Activated naive CD4-positive, alpha-beta T cell treated with anti-CD3 and anti-CD28 coated beads for 36 hours (primary cell): ENCODE data around the gene SLC17A3. TPM values are rescaled to one million over a fixed set of nuclear protein-coding genes. Genes with fewer than 3 reads are reported as not detected.

Experiments used
- CTCF ChIA-PET: fragments of 350-600 bp; sonication (Branson Sonifier 250); formaldehyde crosslinking; loops from one replicate; lab custom pipeline; 2021; ENCODE audit warnings: antibody characterized with exemption; lab: Charles Lee
- DNase-seq: peaks from one replicate; pipeline ENCODE4 v3.0.0-alpha.2; 2020
- H3K27ac Mint-ChIP-seq: one replicate; pipeline ENCODE4 v1.8.0; 2021; ENCODE audit warnings: mild to moderate bottlenecking, mixed read lengths
- H3K27me3 Mint-ChIP-seq: one replicate; pipeline ENCODE4 v1.8.0; 2021; ENCODE audit warnings: low read depth, mixed read lengths
- H3K36me3 Mint-ChIP-seq: one replicate; pipeline ENCODE4 v1.8.0; 2021; ENCODE audit warnings: low read depth, mixed read lengths
- H3K4me1 Mint-ChIP-seq: one replicate; pipeline ENCODE4 v1.8.0; 2021; ENCODE audit warnings: low read depth, mixed read lengths
- H3K4me3 Mint-ChIP-seq: one replicate; pipeline ENCODE4 v1.8.0; 2021; ENCODE audit warnings: mild to moderate bottlenecking, moderate library complexity, mixed read lengths
- H3K9me3 Mint-ChIP-seq: one replicate; pipeline ENCODE4 v1.8.0; 2021; ENCODE audit warnings: mixed read lengths
- intact Hi-C: fragments of 100-400 bp; cut with micrococcal nuclease; formaldehyde crosslinking; loops from one replicate; pipeline ENCODE4 v1.15.1; 2023
- total RNA-seq, 2 experiments: library from RNA; stranded (reverse); gene quantifications; one replicate each; pipeline ENCODE4 v1.2.3, GENCODE V29; 2021

The SLC17A3 gene
- total RNA-seq, 2 experiments from 2014 or later, result not detected

DNA sequence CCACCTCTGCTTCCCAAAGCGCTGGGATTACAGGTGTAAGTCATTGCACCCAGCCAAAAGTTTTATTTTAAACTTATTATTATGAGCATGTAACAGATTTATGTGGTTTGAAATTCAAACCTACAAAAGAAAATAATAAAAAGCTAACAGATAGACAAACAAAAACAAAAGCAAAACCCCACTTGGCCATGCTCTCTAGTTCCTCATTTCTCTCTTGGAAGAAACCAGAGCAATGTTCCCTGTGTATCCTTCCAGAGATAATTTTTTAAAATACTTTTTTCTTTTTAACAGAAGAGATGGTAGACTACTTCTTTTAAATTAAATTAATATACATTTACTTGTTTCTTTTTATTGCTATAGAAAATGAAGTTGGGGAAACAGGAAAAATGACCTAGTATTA, 28.0 kb upstream of the SLC17A3 start:
- peaks cover 9% of the 10 kb centered on the region for H3K4me1 Mint-ChIP-seq
- H3K27ac Mint-ChIP-seq, result no peak overlapping the region
- CTCF ChIA-PET, result no interaction called here

DNA sequence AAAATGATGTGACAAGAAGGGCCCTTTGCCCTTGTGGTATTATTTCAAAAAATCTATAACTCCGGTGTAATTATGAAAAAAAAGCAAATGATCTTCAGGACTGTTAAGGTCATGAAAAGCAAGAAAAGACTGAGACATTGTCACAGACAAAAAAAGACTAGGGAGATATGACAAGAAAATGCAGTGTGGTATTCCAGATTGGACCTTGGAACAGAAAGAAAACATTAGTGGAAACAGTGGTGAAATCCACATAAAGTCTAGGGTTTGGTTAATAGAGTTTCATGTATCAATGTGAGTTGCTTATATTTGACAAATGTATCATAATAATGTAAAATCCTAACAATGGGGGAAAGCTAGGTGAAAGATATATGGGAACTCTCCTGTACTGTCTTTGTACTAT, 26.8 kb upstream of the SLC17A3 start:
- Mint-ChIP-seq H3K4me1 (peaks cover 9% of the 10 kb centered on the region), H3K9me3 (no peaks in the 10 kb centered on the region), H3K27me3 (peaks cover 1% of the 10 kb centered on the region), H3K27ac (peak overlapping the region; percentile 4), H3K36me3 (no peaks in the 10 kb centered on the region), H3K4me3 (no peak overlapping the region)
- intact Hi-C loops, result no loop called here
- DNase-seq, result no peak
- CTCF ChIA-PET, result interaction anchor here (1.0 to 2.2 kb wide), 2 partner anchors 8 to 41 kb away, joined by 3 to 5 read pairs; no protein-coding TSS in a partner anchor

More for the DNA sequence above, 28.0 kb upstream of the SLC17A3 start:
- Mint-ChIP-seq H3K9me3 (no peaks in the 10 kb centered on the region), H3K4me3 (no peak overlapping the region), H3K27me3 (peaks cover 6% of the 10 kb centered on the region), H3K36me3 (no peaks in the 10 kb centered on the region)
- DNase-seq, result no peak
- intact Hi-C loops, result no loop called here

DNA sequence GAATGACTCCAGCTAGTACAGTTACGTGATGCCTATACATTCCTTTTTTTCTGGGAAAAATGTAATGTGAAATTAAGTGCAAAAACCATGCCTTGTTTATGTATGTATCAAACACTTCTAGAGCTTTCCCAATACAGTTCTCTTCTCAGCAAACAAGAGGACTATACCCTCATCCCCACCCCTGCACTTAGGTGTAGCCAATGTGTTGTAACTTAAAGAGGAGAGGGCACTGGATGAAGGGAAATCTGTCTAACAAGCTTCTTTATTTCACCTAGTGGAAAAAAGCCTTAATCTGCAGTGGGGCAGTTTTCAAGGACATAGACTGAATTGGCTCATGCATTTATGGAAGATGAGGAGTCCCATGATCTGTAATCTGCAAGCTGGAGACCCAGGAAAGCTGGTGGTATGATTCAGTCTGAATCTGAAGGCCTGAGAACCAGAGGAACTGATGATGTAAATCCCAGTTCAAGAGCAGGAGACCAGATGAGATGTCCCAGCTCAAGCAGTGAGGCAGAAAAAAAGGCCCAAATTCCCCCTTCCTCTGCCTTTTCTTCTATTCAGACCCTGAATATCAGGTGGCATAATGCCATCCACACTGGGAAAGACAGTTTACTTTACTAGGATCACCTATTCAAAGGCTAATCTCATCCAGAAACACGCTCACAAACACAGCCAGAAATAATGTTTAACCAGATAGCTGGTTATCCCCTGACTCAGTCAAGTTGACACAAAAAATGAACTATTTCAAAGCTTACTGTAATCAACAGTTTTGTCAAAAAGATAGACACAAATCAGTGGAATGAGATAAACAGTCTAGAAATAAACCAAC, 25.8 kb upstream of the SLC17A3 start:
- peaks cover 1% of the 10 kb centered on the region for H3K27me3 Mint-ChIP-seq
- no peak for DNase-seq
- H3K4me1 Mint-ChIP-seq, result peaks cover 9% of the 10 kb centered on the region
- H3K36me3 Mint-ChIP-seq, result no peaks in the 10 kb centered on the region
- H3K4me3 Mint-ChIP-seq, result no peak overlapping the region
- no peaks in the 10 kb centered on the region for H3K9me3 Mint-ChIP-seq
- CTCF ChIA-PET, result interaction anchor here (0.6 to 2.2 kb wide), 7 partner anchors 9 to 292 kb away, joined by 3 to 6 read pairs (median 3); no protein-coding TSS in a partner anchor
- intact Hi-C loops, result no loop called here
- H3K27ac Mint-ChIP-seq, result peak overlapping the region; percentile 22

DNA sequence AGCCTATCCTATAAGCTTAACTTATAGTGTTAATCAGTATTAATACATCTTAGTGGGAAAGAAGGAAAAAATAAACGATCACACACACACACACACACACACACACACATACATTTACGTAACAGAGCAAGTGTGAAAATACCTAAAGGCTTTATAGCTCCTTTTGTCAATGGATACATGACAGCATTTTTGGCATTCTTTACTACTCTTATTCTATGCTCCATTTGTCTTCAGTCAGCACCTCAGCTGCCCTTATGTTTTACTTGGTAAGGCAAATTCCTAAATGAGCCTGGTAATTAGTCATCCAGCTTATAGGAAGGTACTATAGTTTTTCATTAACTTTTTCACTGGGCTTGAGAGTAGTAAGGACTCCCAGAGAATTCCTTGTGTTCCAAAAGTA, 25.1 kb upstream of the SLC17A3 start:
- no peaks in the 10 kb centered on the region for H3K36me3 Mint-ChIP-seq
- CTCF ChIA-PET, result interaction anchor here (0.6 to 2.2 kb wide), 6 partner anchors 10 to 634 kb away, joined by 3 to 6 read pairs (median 4); no protein-coding TSS in a partner anchor
- no peak overlapping the region for H3K27ac Mint-ChIP-seq
- peaks cover 1% of the 10 kb centered on the region for H3K27me3 Mint-ChIP-seq
- intact Hi-C loops, result no loop called here
- H3K4me1 Mint-ChIP-seq, result peaks cover 9% of the 10 kb centered on the region
- DNase-seq, result no peak
- no peak overlapping the region for H3K4me3 Mint-ChIP-seq
- no peaks in the 10 kb centered on the region for H3K9me3 Mint-ChIP-seq

DNA sequence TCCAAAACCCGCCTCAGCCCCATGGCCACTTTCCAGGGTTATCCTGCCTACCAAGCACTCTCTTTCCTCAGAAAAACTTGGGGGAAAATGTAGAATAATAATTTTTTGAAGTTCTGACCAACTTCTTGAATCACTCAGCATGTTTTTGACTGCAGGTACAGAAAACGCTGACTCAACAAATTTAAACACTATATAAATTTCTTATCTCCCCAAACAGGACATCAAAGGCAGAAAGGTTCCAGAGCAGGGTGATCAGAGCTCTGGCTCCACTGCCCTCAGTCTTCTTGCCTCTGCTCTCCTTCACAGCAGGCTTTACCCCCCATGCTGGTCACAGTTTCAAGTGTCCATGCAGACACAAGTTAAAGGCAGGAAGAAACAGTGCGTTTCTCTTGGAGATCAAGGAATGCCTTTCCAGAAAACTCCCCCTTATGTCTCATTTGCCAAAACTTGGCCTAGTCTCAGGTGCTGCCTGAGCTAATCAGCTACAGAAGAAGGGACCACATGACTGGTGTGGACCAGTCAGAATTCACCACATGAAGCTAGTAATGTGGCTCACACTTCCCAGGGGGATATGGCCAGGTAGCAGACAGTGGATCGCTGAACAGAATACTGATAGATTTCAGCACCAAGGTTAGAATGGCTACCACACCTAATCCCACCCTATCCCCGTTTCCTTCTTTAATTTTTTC, 24.4 kb upstream of the SLC17A3 start:
- no peaks in the 10 kb centered on the region for H3K9me3 Mint-ChIP-seq
- H3K27ac Mint-ChIP-seq, result no peak overlapping the region
- peaks cover 9% of the 10 kb centered on the region for H3K4me1 Mint-ChIP-seq
- intact Hi-C loops, result no loop called here
- no peaks in the 10 kb centered on the region for H3K36me3 Mint-ChIP-seq
- peaks cover 1% of the 10 kb centered on the region for H3K27me3 Mint-ChIP-seq
- H3K4me3 Mint-ChIP-seq, result no peak overlapping the region
- DNase-seq, result no peak
- CTCF ChIA-PET, result interaction anchor here (0.6 to 2.2 kb wide), 3 partner anchors 44 to 633 kb away, joined by 3 to 5 read pairs (median 4); no protein-coding TSS in a partner anchor

DNA sequence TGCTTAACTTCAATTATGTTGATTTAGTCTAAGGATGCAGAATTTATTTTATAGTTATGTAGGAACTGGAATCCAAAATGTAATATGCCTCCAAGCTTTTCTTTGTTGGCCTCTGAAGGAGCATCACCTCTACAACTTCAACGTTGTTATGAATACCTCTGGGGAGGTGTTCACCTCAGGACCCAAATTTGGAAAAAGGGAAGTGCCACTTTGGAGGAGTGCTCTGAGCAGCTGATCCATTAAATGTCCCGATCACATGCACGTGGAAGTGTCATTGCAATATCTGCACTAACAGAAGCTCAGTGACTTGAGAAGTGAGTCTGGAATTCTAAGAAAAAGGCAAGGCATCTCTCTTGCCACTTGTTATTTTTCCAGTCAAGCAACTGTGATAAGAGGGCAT, 22.2 kb upstream of the SLC17A3 start:
- Mint-ChIP-seq H3K4me3 (no peak overlapping the region), H3K9me3 (no peaks in the 10 kb centered on the region), H3K27me3 (peaks cover 2% of the 10 kb centered on the region), H3K4me1 (peaks cover 9% of the 10 kb centered on the region), H3K36me3 (no peaks in the 10 kb centered on the region), H3K27ac (no peak overlapping the region)
- no peak for DNase-seq
- intact Hi-C loops, result no loop called here
- CTCF ChIA-PET, result no interaction called here

DNA sequence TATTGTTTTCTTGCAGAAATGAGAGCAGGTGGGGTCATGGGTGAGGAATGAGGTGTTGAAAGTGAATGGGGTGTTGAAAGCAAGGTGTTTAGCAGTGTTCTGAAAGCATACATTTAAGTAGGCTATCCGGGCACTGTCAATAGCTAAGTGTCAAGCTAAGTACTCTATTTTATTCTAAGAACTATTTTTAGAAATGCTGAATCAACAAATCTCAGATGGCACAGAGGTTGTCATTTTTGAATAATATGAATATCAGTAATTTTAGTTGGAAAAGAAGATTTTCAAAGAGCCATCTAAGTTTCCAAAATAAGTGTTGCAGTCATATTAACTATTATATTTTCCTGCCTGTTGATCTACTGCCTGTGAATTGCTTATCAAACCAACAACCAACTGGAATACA, 21.7 kb upstream of the SLC17A3 start:
- H3K4me1 Mint-ChIP-seq, result peaks cover 7% of the 10 kb centered on the region
- no peaks in the 10 kb centered on the region for H3K36me3 Mint-ChIP-seq
- no peak overlapping the region for H3K4me3 Mint-ChIP-seq
- H3K9me3 Mint-ChIP-seq, result no peaks in the 10 kb centered on the region
- H3K27ac Mint-ChIP-seq, result no peak overlapping the region
- H3K27me3 Mint-ChIP-seq, result peaks cover 2% of the 10 kb centered on the region
- intact Hi-C loops, result no loop called here
- no peak for DNase-seq
- CTCF ChIA-PET, result no interaction called here

DNA sequence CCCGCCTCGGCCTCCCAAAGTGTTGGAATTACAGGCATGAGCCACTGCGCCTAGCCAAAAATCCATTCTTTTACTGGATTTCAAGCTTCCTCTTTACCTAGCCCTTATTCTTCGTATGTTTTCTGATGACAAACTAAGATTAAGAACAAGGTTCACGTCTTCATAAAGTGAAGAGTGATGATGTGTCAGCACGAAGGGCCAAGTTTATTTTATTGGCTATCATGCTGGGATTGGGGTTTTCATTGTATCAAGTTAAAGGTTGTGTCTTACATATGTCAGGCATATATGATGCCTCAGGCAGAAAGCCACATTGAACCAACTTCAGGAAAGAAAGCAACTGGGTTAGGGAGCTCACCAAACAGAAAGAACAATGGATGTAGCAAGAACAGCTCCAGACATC, 19.7 kb upstream of the SLC17A3 start:
- intact Hi-C loops, result no loop called here
- H3K36me3 Mint-ChIP-seq, result no peaks in the 10 kb centered on the region
- CTCF ChIA-PET, result interaction anchor here (0.6 kb wide), 1 partner anchor 626 kb away, joined by 3 read pairs; no protein-coding TSS in a partner anchor

DNA sequence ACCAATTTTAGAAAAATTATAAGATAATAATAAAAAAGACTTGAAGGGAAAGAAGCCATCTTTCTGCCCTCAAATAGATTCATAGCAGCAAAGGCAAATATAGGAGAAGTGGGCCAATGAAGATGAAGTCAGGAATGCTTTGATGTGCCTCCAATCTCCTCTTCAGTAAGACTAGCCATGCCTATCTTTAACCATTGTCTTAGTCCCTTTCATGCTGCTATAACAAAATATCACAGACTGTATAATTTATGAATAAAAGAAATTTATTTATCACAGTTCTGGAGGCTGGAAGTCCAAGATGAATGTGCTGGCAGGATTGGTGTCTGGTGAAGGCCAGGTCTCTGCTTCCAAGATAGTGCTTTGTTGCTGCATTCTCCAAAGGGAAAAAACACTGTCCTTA, 18.8 kb upstream of the SLC17A3 start:
- Mint-ChIP-seq H3K27ac (no peak overlapping the region), H3K4me1 (no peaks in the 10 kb centered on the region), H3K9me3 (no peaks in the 10 kb centered on the region), H3K27me3 (peaks cover 2% of the 10 kb centered on the region), H3K4me3 (no peak overlapping the region), H3K36me3 (no peaks in the 10 kb centered on the region)
- CTCF ChIA-PET, result no interaction called here
- DNase-seq, result no peak
- intact Hi-C loops, result no loop called here

More for the DNA sequence above, 19.7 kb upstream of the SLC17A3 start:
- peaks cover 2% of the 10 kb centered on the region for H3K27me3 Mint-ChIP-seq
- no peaks in the 10 kb centered on the region for H3K4me1 Mint-ChIP-seq
- no peaks in the 10 kb centered on the region for H3K9me3 Mint-ChIP-seq
- no peak overlapping the region for H3K27ac Mint-ChIP-seq
- DNase-seq, result no peak
- no peak overlapping the region for H3K4me3 Mint-ChIP-seq

DNA sequence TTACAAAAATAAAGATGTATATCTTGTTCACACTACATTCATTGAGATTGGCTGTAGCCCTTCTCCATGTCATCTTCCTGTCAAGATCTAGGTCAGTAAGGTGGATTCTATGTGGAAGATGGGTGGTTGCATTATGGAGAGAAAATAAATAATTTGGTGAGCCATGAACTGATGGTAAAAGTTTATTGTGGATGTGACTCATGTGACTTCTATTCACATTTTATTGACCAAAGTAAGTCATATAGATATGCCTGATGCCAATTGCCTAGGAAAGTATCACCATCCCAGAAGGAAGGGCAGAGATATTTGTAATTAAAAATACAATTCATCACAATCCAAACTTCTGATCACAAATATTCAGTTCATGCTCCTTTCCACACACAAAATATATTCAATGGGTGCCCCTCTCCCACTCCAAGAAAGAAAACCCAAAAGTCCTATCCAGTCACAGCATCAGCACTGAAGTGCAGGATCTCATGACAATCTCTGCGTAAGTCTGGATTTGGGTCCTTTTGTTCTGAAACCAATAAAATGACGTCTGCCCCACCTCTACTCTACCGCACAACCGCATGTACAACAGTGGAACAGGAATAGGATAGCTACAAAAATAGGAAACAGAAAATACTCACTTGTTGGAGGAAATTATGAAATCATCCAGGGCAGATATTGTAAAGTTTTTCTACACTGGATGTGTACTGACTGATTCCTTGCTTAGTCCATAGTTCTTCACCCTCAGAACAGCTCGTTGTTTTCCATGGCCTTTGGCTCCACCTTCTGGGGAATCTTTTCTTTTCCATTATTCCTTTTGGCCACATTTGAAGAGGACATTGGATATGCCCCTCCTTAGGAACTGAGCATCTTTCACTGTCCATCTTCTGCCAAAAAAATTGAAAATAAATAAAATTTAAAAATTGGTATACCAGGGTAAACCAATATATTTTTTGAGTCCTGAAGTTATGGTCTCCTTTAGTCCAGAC, 16.1 kb upstream of the SLC17A3 start:
- CTCF ChIA-PET, result interaction anchor here (0.7 to 1.8 kb wide), 3 partner anchors 9 to 187 kb away, joined by 3 to 5 read pairs (median 4); no protein-coding TSS in a partner anchor
- peak; percentile 33 for DNase-seq
- no peak overlapping the region for H3K27ac Mint-ChIP-seq
- no peak overlapping the region for H3K4me3 Mint-ChIP-seq
- no peaks in the 10 kb centered on the region for H3K36me3 Mint-ChIP-seq
- H3K27me3 Mint-ChIP-seq, result peaks cover 2% of the 10 kb centered on the region
- peaks cover 2% of the 10 kb centered on the region for H3K9me3 Mint-ChIP-seq
- intact Hi-C loops, result loop anchor here (1.0 to 2.0 kb wide), 2 partner anchors 101 to 170 kb away; no protein-coding TSS in a partner anchor
- no peaks in the 10 kb centered on the region for H3K4me1 Mint-ChIP-seq

DNA sequence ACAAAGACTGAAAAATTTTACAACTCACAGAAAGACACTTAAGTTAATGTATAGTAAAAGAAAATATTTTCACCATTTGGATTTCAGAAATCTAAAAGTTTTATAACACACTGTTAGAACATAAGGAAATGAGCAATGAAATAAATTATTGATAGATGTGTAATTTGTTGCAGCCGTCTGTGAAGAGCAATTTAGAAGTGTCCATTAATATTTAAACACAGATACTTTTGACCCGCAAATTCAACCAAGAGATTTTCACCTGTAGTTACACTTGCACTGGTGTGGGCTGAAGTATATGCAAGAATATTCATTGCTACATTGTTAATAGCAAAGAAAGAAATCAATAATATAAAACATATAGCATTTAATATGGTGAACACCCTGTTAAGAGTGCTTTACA, 14.6 kb upstream of the SLC17A3 start:
- intact Hi-C loops, result no loop called here
- no peaks in the 10 kb centered on the region for H3K36me3 Mint-ChIP-seq
- H3K4me3 Mint-ChIP-seq, result no peak overlapping the region
- CTCF ChIA-PET, result interaction anchor here (1.2 kb wide), 1 partner anchor 99 kb away, joined by 4 read pairs; no protein-coding TSS in a partner anchor
- H3K9me3 Mint-ChIP-seq, result peaks cover 2% of the 10 kb centered on the region
- DNase-seq, result no peak
- H3K4me1 Mint-ChIP-seq, result no peaks in the 10 kb centered on the region
- no peak overlapping the region for H3K27ac Mint-ChIP-seq
- peaks cover 2% of the 10 kb centered on the region for H3K27me3 Mint-ChIP-seq
